Dermis blood vessel endothelial cell (primary cell): ENCODE measurements around the gene OR10G7. TPM values are rescaled to one million over a fixed set of nuclear protein-coding genes. Genes with fewer than 3 reads are reported as not detected.
"Not testable (repeated sequence)": the region's sequence is repeated elsewhere in the genome, so short reads cannot be mapped to it uniquely, and the experiment has no call there.

Experiments used
- DNase-seq: peaks from one replicate; pipeline ENCODE4 v3.0.0; 2010
- total RNA-seq: library from RNA; depleted of rRNA; stranded (reverse); fragments of >200 nt; gene quantifications from 2 replicates; pipeline ENCODE4 v1.2.3, GENCODE V29; 2014

OR10G7 gene
- total RNA-seq, 1 donor from 2014 or later, result not detected

GRCh38 chr11:124036666-124037065 lies 4.5 kb downstream of the OR10G7 start:
- no peak for DNase-seq

GRCh38 chr11:124026498-124026897 lies 14.6 kb downstream of the OR10G7 start, which contains the start of gene OR10G8:
OR10G8 (plus strand) TSS chr11:124026798; CDS start chr11:124029623, 2,825 bp downstream.
- no peak for DNase-seq

- not testable (repeated sequence) for DNase-seq
Measured at GRCh38 chr11:124015837-124016236, 25.3 kb downstream of the OR10G7 start.

- DNase-seq, result no peak
Measured at GRCh38 chr11:124012697-124013096, 28.4 kb downstream of the OR10G7 start, which contains the start of gene OR10G4. OR10G4 (plus strand) TSS chr11:124012997; CDS start chr11:124015575, 2,578 bp downstream.

GRCh38 chr11:123995119-123995518 lies 46.0 kb downstream of the OR10G7 start, which contains the start of gene OR10G6:
OR10G6 (minus strand) TSS chr11:123995161; CDS start chr11:123995161, 0 bp downstream.
- no peak for DNase-seq

Other genes starting within 250 kb of the OR10G7 start
- gene OR6M1, start 235.0 kb downstream of the OR10G7 start, total RNA-seq, result not detected in 2 replicates
- not detected in 2 replicates for gene TMEM225, start 155.7 kb downstream of the OR10G7 start, total RNA-seq
- gene OR8D4, start 139.2 kb downstream of the OR10G7 start, total RNA-seq, result not detected in 2 replicates
- not detected in 2 replicates for gene OR4D5, start 101.7 kb downstream of the OR10G7 start, total RNA-seq
- gene OR6T1, start 97.5 kb downstream of the OR10G7 start, total RNA-seq, result not detected in 2 replicates
- not detected in 2 replicates for gene OR10S1, start 63.5 kb downstream of the OR10G7 start, total RNA-seq
- not detected in 2 replicates for gene OR10G6, start 46.2 kb downstream of the OR10G7 start, total RNA-seq
- gene OR10G4, start 28.3 kb downstream of the OR10G7 start, total RNA-seq, result not detected in 2 replicates
- not detected in 2 replicates for gene OR10G9, start 18.3 kb downstream of the OR10G7 start, total RNA-seq
- not detected in 2 replicates for gene OR10G8, start 14.5 kb downstream of the OR10G7 start, total RNA-seq
- gene VWA5A, start 74.1 kb upstream of the OR10G7 start, total RNA-seq, result 7.8 and 8.2 TPM in 2 replicates
- gene OR10D3, start 142.0 kb upstream of the OR10G7 start, total RNA-seq, result not detected in 2 replicates
- not detected in 2 replicates for gene OR8G1, start 199.8 kb upstream of the OR10G7 start, total RNA-seq
- not detected in 2 replicates for gene OR8G5, start 215.1 kb upstream of the OR10G7 start, total RNA-seq